H1 (cell line): ENCODE results near the gene UBTD2. TPM values are rescaled to one million over a fixed set of nuclear protein-coding genes. Genes with fewer than 3 reads are reported as not detected.

Experiments
- CTCF ChIA-PET: fragments of 300-600 bp; sonication (Branson Sonifier 250); formaldehyde crosslinking; loops from one replicate; lab custom pipeline; 2021; ENCODE audit not compliant: partially characterized antibody; lab: Charles Lee
- POLR2A ChIA-PET: fragments of 300-600 bp; sonication (Branson Sonifier 250); formaldehyde crosslinking; loops from one replicate; lab custom pipeline; 2021; ENCODE audit warnings: inconsistent platforms; ENCODE audit not compliant: partially characterized antibody; lab: Charles Lee
- DNase-seq, 2 experiments: peaks; one replicate each; pipeline versions ENCODE4 v3.0.0 to v3.0.0-alpha.2; 2010 to 2022; ENCODE audit warnings: low spot score in 2 of 2, low read depth in 1 of 2, mixed read lengths in 1 of 2
- FAIRE-seq: peaks from 2 replicates; lab custom pipeline; 2011; peaks lifted over from hg19 to GRCh38; lab: Jason Lieb, UNC
- H2AFZ ChIP-seq: 2 replicates; pipeline ENCODE4 v1.8.1; 2012; ENCODE audit warnings: low read length, inconsistent platforms
- H2AK5ac ChIP-seq: 2 replicates; pipeline ENCODE4 v1.6.1; 2013; ENCODE audit warnings: low read depth, low read length
- H2BK120ac ChIP-seq: replicated peaks from 2 replicates; pipeline ENCODE3; 2013; ENCODE audit warnings: low read depth, low read length, inconsistent platforms
- H2BK12ac ChIP-seq: 2 replicates; pipeline ENCODE4 v1.6.1; 2013; ENCODE audit warnings: low read depth, low read length
- H2BK15ac ChIP-seq: 2 replicates; pipeline ENCODE4 v1.6.1; 2013; ENCODE audit warnings: low read length
- H2BK20ac ChIP-seq: 2 replicates; pipeline ENCODE4 v1.6.1; 2013; ENCODE audit warnings: low read length
- H2BK5ac ChIP-seq: 2 replicates; pipeline ENCODE4 v1.6.1; 2013; ENCODE audit warnings: low read depth, low read length
- H3K14ac ChIP-seq: 2 replicates; pipeline ENCODE4 v1.6.1; 2013; ENCODE audit warnings: inconsistent platforms; ENCODE audit not compliant: insufficient read length
- H3K18ac ChIP-seq: 2 replicates; pipeline ENCODE4 v1.6.1; 2013; ENCODE audit warnings: low read length; ENCODE audit errors: extremely low read depth
- H3K23ac ChIP-seq: 2 replicates; pipeline ENCODE4 v1.6.1; 2013; ENCODE audit warnings: inconsistent platforms; ENCODE audit not compliant: insufficient read length
- H3K23me2 ChIP-seq: 2 replicates; pipeline ENCODE4 v1.6.1; 2013; ENCODE audit warnings: low read depth, low read length
- H3K27ac ChIP-seq: 2 replicates; pipeline ENCODE4 v1.6.1; 2011; ENCODE audit warnings: low read depth, low read length, inconsistent platforms
- H3K27me3 ChIP-seq, 4 experiments: replicated peaks in 1 of 4; 1 replicate in 1 of 4; 2 replicates in 3 of 4; pipeline versions ENCODE4 v1.6.1 to v1.8.1; 2011 to 2013; ENCODE audit warnings: low read length in 3 of 4, mild to moderate bottlenecking in 3 of 4, inconsistent platforms in 2 of 4, mixed read lengths in 2 of 4, moderate library complexity in 1 of 4; ENCODE audit not compliant: control insufficient read depth in 3 of 4, insufficient read depth in 3 of 4; ENCODE audit errors: extremely low read depth in 1 of 4
- H3K36me3 ChIP-seq, 4 experiments: 2 replicates each; pipeline versions ENCODE4 v1.6.1 to v1.8.1; 2011 to 2013; ENCODE audit warnings: mild to moderate bottlenecking in 4 of 4, low read length in 3 of 4, moderate library complexity in 2 of 4, control low read depth in 1 of 4, inconsistent platforms in 1 of 4; ENCODE audit not compliant: insufficient read depth in 4 of 4, control insufficient read depth in 2 of 4
- H3K4ac ChIP-seq: replicated peaks from 2 replicates; pipeline ENCODE3; 2013; ENCODE audit warnings: low read length, low read depth, mixed read lengths, inconsistent platforms; ENCODE audit not compliant: insufficient read length
- H3K4me1 ChIP-seq, 4 experiments: replicated peaks in 1 of 4; 1 replicate in 1 of 4; 2 replicates in 3 of 4; pipeline versions ENCODE4 v1.6.1 to v1.8.1; 2011 to 2013; ENCODE audit warnings: low read length in 3 of 4, inconsistent platforms in 2 of 4, mixed read lengths in 1 of 4; ENCODE audit not compliant: insufficient read depth in 4 of 4, control insufficient read depth in 3 of 4
- H3K4me2 ChIP-seq, 2 experiments: 2 replicates each; pipeline versions ENCODE4 v1.6.1 to v1.8.1; 2011 to 2013; ENCODE audit warnings: low read depth in 2 of 2, low read length in 2 of 2, control low read depth in 1 of 2, inconsistent platforms in 1 of 2, mild to moderate bottlenecking in 1 of 2; ENCODE audit not compliant: insufficient read depth in 1 of 2
- H3K4me3 ChIP-seq, 4 experiments: fragments of 200-600, 300-600 bp in 1 of 4; sonication (generic), shearing (Covaris generic), sonication (Bioruptor Twin) in 1 of 4; 2 replicates each; pipeline versions ENCODE4 v1.5.1 to v1.8.1; 2011 to 2016; ENCODE audit warnings: low read length in 4 of 4, low read depth in 3 of 4, control low read depth in 2 of 4, inconsistent platforms in 2 of 4, mild to moderate bottlenecking in 2 of 4, mixed read lengths in 1 of 4, moderate library complexity in 1 of 4; ENCODE audit not compliant: insufficient read depth in 2 of 4; ENCODE audit errors: extremely low read depth in 1 of 4
- H3K56ac ChIP-seq: replicated peaks from 2 replicates; pipeline ENCODE3; 2013; ENCODE audit warnings: low read depth, mild to moderate bottlenecking, mixed read lengths, low read length, inconsistent platforms; ENCODE audit not compliant: insufficient read length
- H3K79me1 ChIP-seq: 2 replicates; pipeline ENCODE4 v1.6.1; 2013; ENCODE audit warnings: low read depth, low read length, control low read depth
- H3K79me2 ChIP-seq, 2 experiments: 2 replicates each; pipeline versions ENCODE4 v1.6.1 to v1.8.1; 2012 to 2013; ENCODE audit warnings: low read length in 2 of 2, mild to moderate bottlenecking in 2 of 2, inconsistent platforms in 1 of 2; ENCODE audit not compliant: insufficient read depth in 2 of 2, control insufficient read depth in 1 of 2
- H3K9ac ChIP-seq, 4 experiments: replicated peaks in 1 of 4; 1 replicate in 1 of 4; 2 replicates in 3 of 4; pipeline versions ENCODE4 v1.6.1 to v1.8.1; 2011 to 2013; ENCODE audit warnings: low read depth in 3 of 4, low read length in 3 of 4, control low read depth in 2 of 4, mild to moderate bottlenecking in 2 of 4, moderate library complexity in 2 of 4, inconsistent platforms in 1 of 4; ENCODE audit errors: extremely low read depth in 1 of 4
- H3K9me3 ChIP-seq, 2 experiments: 2 replicates each; pipeline versions ENCODE4 v1.6.1 to v1.8.1; 2012 to 2013; ENCODE audit warnings: mild to moderate bottlenecking in 2 of 2, moderate library complexity in 2 of 2, control low read depth in 1 of 2, inconsistent platforms in 1 of 2, low read depth in 1 of 2, low read length in 1 of 2, mixed read lengths in 1 of 2; ENCODE audit not compliant: insufficient read depth in 2 of 2
- H4K20me1 ChIP-seq, 2 experiments: replicated peaks in 1 of 2; 2 replicates each; pipeline versions ENCODE3 to v1.8.1; 2011 to 2013; ENCODE audit warnings: inconsistent platforms in 2 of 2, low read length in 2 of 2, mild to moderate bottlenecking in 1 of 2; ENCODE audit not compliant: insufficient read depth in 2 of 2, control insufficient read depth in 1 of 2
- H4K5ac ChIP-seq: 2 replicates; pipeline ENCODE4 v1.6.1; 2013; ENCODE audit warnings: low read length, low read depth, mixed read lengths, inconsistent platforms; ENCODE audit not compliant: insufficient read length
- H4K8ac ChIP-seq: 2 replicates; pipeline ENCODE4 v1.8.0; 2013; ENCODE audit warnings: mild to moderate bottlenecking, moderate library complexity, low read length, inconsistent platforms; ENCODE audit not compliant: insufficient read depth; ENCODE audit errors: extremely low read depth
- H4K91ac ChIP-seq: replicated peaks from 2 replicates; pipeline ENCODE3; 2013; ENCODE audit warnings: low read length, mixed read lengths, inconsistent platforms; ENCODE audit not compliant: insufficient read length
- KDM4A ChIP-seq: IDR thresholded peaks from one replicate; pipeline ENCODE4 v1.7.1; 2012; ENCODE audit warnings: low read depth, mild to moderate bottlenecking, moderate library complexity, low read length, inconsistent platforms; ENCODE audit not compliant: severe bottlenecking
- WGBS, 2 experiments: shearing (Covaris generic) in 1 of 2; methylation state at CpG; one replicate each; pipeline versions ENCODE4 v1.1.6 to v1.1.7; 2013 to 2015; ENCODE audit warnings: low lambda C conversion rate in 2 of 2, mixed read lengths in 2 of 2, inconsistent platforms in 1 of 2, low coverage in 1 of 2, missing lambda C conversion rate in 1 of 2; ENCODE audit not compliant: insufficient replicate concordance in 2 of 2, insufficient coverage in 1 of 2, insufficient read length in 1 of 2; ENCODE audit errors: extremely low coverage in 1 of 2, missing lambda C conversion rate in 1 of 2; 5-methylcytosine and 5-hydroxymethylcytosine counted together
- polyA plus RNA-seq, 7 experiments: library from polyadenylated mRNA; depleted of rRNA in 3 of 7; stranded (reverse) in 5 of 7; unstranded in 2 of 7; fragments of >200 nt in 5 of 7; fragments of 200-250 nt in 2 of 7; gene quantifications; 1 replicate in 5 of 7; 2 replicates in 1 of 7; 4 replicates in 1 of 7; pipeline versions ENCODE4 v1.2.1 to v1.2.3, GENCODE V29; 2011 to 2013; ENCODE audit warnings: missing spikeins in 2 of 7, mixed read lengths in 2 of 7
- total RNA-seq: library from RNA; stranded (reverse); fragmentation: NEBNext Ultra II Directional; extraction: Animal tissue kit (Norgen Biotek cat#: 25700); gene quantifications from 2 replicates; pipeline ENCODE4 v1.2.1, GENCODE V29; 2021

The UBTD2 gene
- total and polyA plus RNA-seq, 2 of the 8 experiments (the other 6 are each of a cell fraction or from before 2014, with no cell fraction given): 14.5 to 39.2 TPM

DNA sequence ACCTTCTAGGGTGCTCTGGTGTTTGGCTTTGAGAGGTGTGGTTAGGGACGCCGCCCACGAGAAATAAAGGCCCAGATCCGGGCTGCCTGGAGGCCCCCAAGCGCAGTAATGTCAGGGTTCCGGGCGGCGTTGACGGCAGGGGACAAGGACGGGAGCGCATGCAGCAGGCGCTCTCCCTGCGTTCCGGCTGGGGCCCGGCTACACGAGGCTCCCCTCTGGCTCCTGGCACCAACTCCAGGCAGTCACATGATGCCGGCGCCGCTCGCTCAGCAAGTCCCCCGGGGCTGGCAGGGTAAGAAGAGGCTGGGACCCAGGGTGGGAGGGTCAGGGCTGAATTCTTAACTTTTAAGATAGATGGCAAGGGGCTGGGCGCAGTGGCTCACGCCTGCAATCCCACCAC is 28.1 kb downstream of the UBTD2 start:
- Histone ChIP-seq H4K91ac (no peak overlapping the region), H3K23ac (no peak overlapping the region), H3K79me2 (peaks cover 0 to 69% of the 10 kb centered on the region in 2 experiments; a peak in 3 of 4 replicates)
- TF ChIP-seq KDM4A: no peak

More for the DNA sequence above, 28.1 kb downstream of the UBTD2 start:
- no peaks in the 10 kb centered on the region for H4K20me1 ChIP-seq
- H2BK12ac ChIP-seq: no peak overlapping the region
- no peak overlapping the region for H3K4me2 ChIP-seq
- H3K56ac ChIP-seq: no peak overlapping the region
- WGBS, 2 experiments: 95% methylated on average over 21 of the region's 23 CpGs; no CpG with 5 or more reads in 1 of the 2 experiments
- no peak overlapping the region for H3K9ac ChIP-seq
- H3K9me3 ChIP-seq: no peaks in the 10 kb centered on the region
- CTCF ChIA-PET: no interaction called here
- no peak overlapping the region for H2BK15ac ChIP-seq
- POLR2A ChIA-PET: no interaction called here
- no peak overlapping the region for H4K5ac ChIP-seq
- no peaks in the 10 kb centered on the region for H3K4me1 ChIP-seq
- no peak overlapping the region for H2BK20ac ChIP-seq
- no peaks in the 10 kb centered on the region for H3K23me2 ChIP-seq
- no peak overlapping the region for H3K14ac ChIP-seq
- no peak overlapping the region for H2BK120ac ChIP-seq
- H3K18ac ChIP-seq: no peak overlapping the region
- H4K8ac ChIP-seq: no peak overlapping the region
- H2AK5ac ChIP-seq: no peak overlapping the region
- H3K4me3 ChIP-seq: no peak overlapping the region
- no peak overlapping the region for H3K27ac ChIP-seq
- no peak overlapping the region for H2BK5ac ChIP-seq
- DNase-seq (no peak), FAIRE-seq (no peak)
- H3K79me1 ChIP-seq: peaks cover 8% of the 10 kb centered on the region
- H2AFZ ChIP-seq: no peak overlapping the region
- peaks cover 2 to 26% (median 15%) of the 10 kb centered on the region in 4 experiments; a peak in 5 of 8 replicates for H3K36me3 ChIP-seq
- no peak overlapping the region for H3K4ac ChIP-seq
- no peaks in the 10 kb centered on the region for H3K27me3 ChIP-seq
